Kidney glomerular epithelial cell (primary cell): ENCODE data around the gene UGT2B7.
A peak's percentile ranks its signal among the peaks of the same experiment; 100 is the strongest.
"Not testable (repeated sequence)": the region's sequence is repeated elsewhere in the genome, so short reads cannot be mapped to it uniquely, and the experiment has no call there.

Experiments used
- DNase-seq: peaks from one replicate; lab custom pipeline; 2025; lab: John Stamatoyannopoulos, UW

The UGT2B7 gene

GRCh38 chr4:69096111-69096656 is at the start of gene UGT2B7:
UGT2B7 (plus strand) TSS chr4:69096474; CDS start chr4:69096521, 47 bp downstream.
- DNase-seq: peak; percentile 52

- peak; percentile 30 for DNase-seq
Measured at GRCh38 chr4:69049860-69050259, 46.4 kb upstream of the UGT2B7 start.

- DNase-seq: peak; percentile 81
Measured at GRCh38 chr4:69050853-69051575, 45.3 kb upstream of the UGT2B7 start.

GRCh38 chr4:69051576-69051943 is 44.7 kb upstream of the UGT2B7 start:
- no peak for DNase-seq

GRCh38 chr4:69053309-69053885 is 42.9 kb upstream of the UGT2B7 start:
- peak; percentile 44 for DNase-seq

GRCh38 chr4:69054033-69054432 is 42.2 kb upstream of the UGT2B7 start:
- DNase-seq: not testable (repeated sequence)

- DNase-seq: peak; percentile 66
Measured at GRCh38 chr4:69054578-69055200, 41.6 kb upstream of the UGT2B7 start.

GRCh38 chr4:69056150-69056549 is 40.1 kb upstream of the UGT2B7 start:
- no peak for DNase-seq

GRCh38 chr4:69056921-69057550 is 39.2 kb upstream of the UGT2B7 start:
- peak; percentile 78 for DNase-seq

- peak; percentile 27 for DNase-seq
Measured at GRCh38 chr4:69057620-69058409, 38.5 kb upstream of the UGT2B7 start.

GRCh38 chr4:69058410-69059059 is 37.7 kb upstream of the UGT2B7 start:
- DNase-seq: no peak

GRCh38 chr4:69060651-69061308 is 35.5 kb upstream of the UGT2B7 start:
- DNase-seq: no peak

- DNase-seq: no peak
Measured at GRCh38 chr4:69064391-69064790, 31.9 kb upstream of the UGT2B7 start.

GRCh38 chr4:69066945-69067344 is 29.3 kb upstream of the UGT2B7 start:
- DNase-seq: peak; percentile 20

- no peak for DNase-seq
Measured at GRCh38 chr4:69069085-69069484, 27.2 kb upstream of the UGT2B7 start.

- DNase-seq: no peak
Measured at GRCh38 chr4:69070590-69070989, 25.7 kb upstream of the UGT2B7 start.

GRCh38 chr4:69071286-69071685 is 25.0 kb upstream of the UGT2B7 start:
- no peak for DNase-seq

- no peak for DNase-seq
Measured at GRCh38 chr4:69073375-69073774, 22.9 kb upstream of the UGT2B7 start.

GRCh38 chr4:69075061-69075792 is 21.0 kb upstream of the UGT2B7 start:
- DNase-seq: peak; percentile 40

GRCh38 chr4:69078852-69079251 is 17.4 kb upstream of the UGT2B7 start:
- DNase-seq: no peak
